GM23338 (cell line): ENCODE data around the gene CALCOCO1. TPM values are rescaled to one million over a fixed set of nuclear protein-coding genes. Genes with fewer than 3 reads are reported as not detected.

ENCODE experiments used
- ATAC-seq: fragments of 200-7000 bp; cut with Tn5 transposase; 3 replicates; pipeline ENCODE4 v1.9.1; 2020
- DNase-seq: peaks from one replicate; pipeline ENCODE4 v3.0.0-alpha.2; 2015; ENCODE audit warnings: low spot score
- H2AFZ ChIP-seq: fragments of 200-600 bp; sonication (generic); 2 replicates; pipeline ENCODE4 v1.8.0; 2016; ENCODE audit warnings: antibody characterized with exemption, mild to moderate bottlenecking, moderate library complexity
- H3F3A ChIP-seq: fragments of 200-600 bp; sonication (generic); replicated peaks from 2 replicates; pipeline ENCODE4 v1.8.0; 2017; ENCODE audit warnings: antibody characterized with exemption, mixed run types, low read depth
- H3K27ac ChIP-seq: fragments of 200-600 bp; sonication (generic); 2 replicates; pipeline ENCODE4 v1.6.1; 2016; ENCODE audit warnings: low read depth
- H3K27me3 ChIP-seq: fragments of 200-600 bp; sonication (generic); 2 replicates; pipeline ENCODE4 v1.8.0; 2016; ENCODE audit warnings: mild to moderate bottlenecking, mixed run types, moderate library complexity; ENCODE audit not compliant: insufficient read depth
- H3K36me3 ChIP-seq: fragments of 200-600 bp; sonication (generic); 2 replicates; pipeline ENCODE4 v1.8.0; 2016; ENCODE audit warnings: mild to moderate bottlenecking; ENCODE audit not compliant: insufficient read depth
- H3K4me1 ChIP-seq: fragments of 200-600 bp; sonication (generic); 2 replicates; pipeline ENCODE4 v1.8.0; 2016; ENCODE audit warnings: mild to moderate bottlenecking, moderate library complexity; ENCODE audit not compliant: insufficient read depth
- H3K4me2 ChIP-seq: fragments of 200-600 bp; sonication (generic); 2 replicates; pipeline ENCODE4 v1.7.1; 2017; ENCODE audit warnings: mixed run types
- H3K4me3 ChIP-seq: fragments of 200-600 bp; sonication (generic); 2 replicates; pipeline ENCODE4 v1.6.1; 2016; ENCODE audit warnings: mixed run types
- H3K79me2 ChIP-seq: fragments of 200-600 bp; sonication (generic); replicated peaks from 2 replicates; pipeline ENCODE4 v1.8.0; 2017; ENCODE audit warnings: mild to moderate bottlenecking; ENCODE audit not compliant: insufficient read depth
- H3K9me2 ChIP-seq: fragments of 200-600 bp; sonication (generic); 2 replicates; pipeline ENCODE4 v1.8.0; 2017; ENCODE audit not compliant: insufficient read depth
- H4K20me1 ChIP-seq: fragments of 200-600 bp; sonication (generic); replicated peaks from 2 replicates; pipeline ENCODE4 v1.8.0; 2017; ENCODE audit warnings: mild to moderate bottlenecking; ENCODE audit not compliant: insufficient read depth
- H3K27ac Mint-ChIP-seq: 2 replicates; pipeline ENCODE4 v1.8.0; 2020; ENCODE audit warnings: inconsistent platforms, mild to moderate bottlenecking, moderate library complexity, mixed read lengths
- H3K27me3 Mint-ChIP-seq: 3 replicates; pipeline ENCODE4 v1.8.0; 2022; ENCODE audit warnings: low read depth, mild to moderate bottlenecking, moderate library complexity, mixed read lengths, inconsistent platforms; ENCODE audit not compliant: insufficient read depth, poor library complexity
- H3K36me3 Mint-ChIP-seq: 3 replicates; pipeline ENCODE4 v1.8.0; 2021; ENCODE audit warnings: low read depth, mild to moderate bottlenecking, inconsistent platforms, moderate library complexity, mixed read lengths
- H3K4me1 Mint-ChIP-seq: 3 replicates; pipeline ENCODE4 v1.8.0; 2020; ENCODE audit warnings: mild to moderate bottlenecking, inconsistent platforms, mixed read lengths
- H3K4me3 Mint-ChIP-seq: 3 replicates; pipeline ENCODE4 v1.8.0; 2021; ENCODE audit warnings: moderate library complexity, mild to moderate bottlenecking, inconsistent platforms, mixed read lengths
- H3K9me3 Mint-ChIP-seq: 3 replicates; pipeline ENCODE4 v1.8.0; 2020; ENCODE audit warnings: moderate library complexity, mild to moderate bottlenecking, inconsistent platforms, mixed read lengths
- CTCF ChIP-seq, 2 experiments: fragments of 200-600 bp in 1 of 2; sonication (generic) in 1 of 2; conservative IDR thresholded peaks; 2 replicates each; pipeline versions ENCODE4 v1.5.1 to v1.6.1; 2016 to 2017; ENCODE audit warnings: antibody characterized with exemption in 2 of 2, low read depth in 2 of 2, mild to moderate bottlenecking in 2 of 2, moderate library complexity in 1 of 2
- ETS1 ChIP-seq: IDR thresholded peaks from 2 replicates; pipeline ENCODE4 v1.6.1; 2016; ENCODE audit warnings: antibody characterized with exemption
- EZH2 ChIP-seq: fragments of 200-600 bp; sonication (generic); IDR thresholded peaks from one replicate; pipeline ENCODE4 v1.8.0; 2017; ENCODE audit warnings: antibody characterized with exemption, mild to moderate bottlenecking, low read depth; ENCODE audit not compliant: unreplicated experiment
- EZH2phosphoT487 ChIP-seq: fragments of 200-600 bp; sonication (generic); IDR thresholded peaks from one replicate; pipeline ENCODE4 v1.8.1; 2018; ENCODE audit warnings: antibody characterized with exemption; ENCODE audit not compliant: unreplicated experiment
- JUNB ChIP-seq: IDR thresholded peaks from one replicate; pipeline ENCODE4 v1.6.1; 2016; ENCODE audit warnings: antibody characterized with exemption; ENCODE audit not compliant: unreplicated experiment
- NANOG ChIP-seq: IDR thresholded peaks from 2 replicates; pipeline ENCODE4 v1.6.1; 2016; ENCODE audit warnings: antibody characterized with exemption, borderline replicate concordance
- POLR2AphosphoS5 ChIP-seq: IDR thresholded peaks from 2 replicates; pipeline ENCODE4 v1.6.1; 2016; ENCODE audit warnings: antibody characterized with exemption, low read depth
- REST ChIP-seq: IDR thresholded peaks from one replicate; pipeline ENCODE4 v1.6.1; 2018; ENCODE audit warnings: antibody characterized with exemption; ENCODE audit not compliant: unreplicated experiment
- STAT1 ChIP-seq: IDR thresholded peaks from one replicate; pipeline ENCODE4 v1.6.1; 2016; ENCODE audit warnings: antibody characterized with exemption; ENCODE audit not compliant: unreplicated experiment
- ZNF331 ChIP-seq: fragments of 250-450 bp; sonication (Bioruptor Pico); IDR thresholded peaks from 2 replicates; pipeline ENCODE4 v1.5.0; 2020; ENCODE audit warnings: low read depth, mild to moderate bottlenecking, moderate library complexity
- polyA plus RNA-seq: library from polyadenylated mRNA; unstranded; fragments of >200 nt; fragmentation: Nextera tagmentation; extraction: Ambion mirVana; gene quantifications from 2 replicates; pipeline ENCODE4 v1.2.1, GENCODE V29; 2016
- total RNA-seq: library from RNA; depleted of rRNA; stranded (reverse); fragments of >200 nt; shearing (Covaris generic); gene quantifications from 2 replicates; pipeline ENCODE4 v1.2.3, GENCODE V29; 2014

Gene CALCOCO1
- total and polyA plus RNA-seq, 2 experiments from 2014 or later: 6.5 to 20.4 TPM

GRCh38 chr12:53712059-53712643 is 15.1 kb downstream of the CALCOCO1 start (continued):
- TF ChIP-seq REST: no peak
- no peak for TF ChIP-seq NANOG
- no peak for TF ChIP-seq EZH2phosphoT487
- TF ChIP-seq ZNF331 (CRISPR knock-in tag): no peak

- no peaks in the 10 kb centered on the region for H3K4me1 ChIP-seq
- Mint-ChIP-seq H3K27ac (no peak overlapping the region), H3K4me1 (peaks cover 3% of the 10 kb centered on the region; the same call in 2 of the 3 replicates), H3K4me3 (no peak overlapping the region), H3K36me3 (no peaks in the 10 kb centered on the region), H3K9me3 (no peaks in the 10 kb centered on the region), H3K27me3 (peaks cover 10% of the 10 kb centered on the region)
- H3K27me3 ChIP-seq: peaks cover 9% of the 10 kb centered on the region; the same call in 1 of the 2 replicates
- H3K4me3 ChIP-seq: no peak overlapping the region
- no peak overlapping the region for H3K4me2 ChIP-seq
- ATAC-seq (no peak), DNase-seq (no peak)
- no peak overlapping the region for H3K27ac ChIP-seq
- no peaks in the 10 kb centered on the region for H3K9me2 ChIP-seq
- H3F3A ChIP-seq: no peaks in the 10 kb centered on the region
- no peaks in the 10 kb centered on the region for H3K36me3 ChIP-seq
- H4K20me1 ChIP-seq: no peaks in the 10 kb centered on the region
- no peaks in the 10 kb centered on the region for H3K79me2 ChIP-seq
- H2AFZ ChIP-seq: no peak overlapping the region
- TF ChIP-seq JUNB: no peak
- no peak for TF ChIP-seq POLR2AphosphoS5
- TF ChIP-seq ZNF331 (CRISPR knock-in tag): no peak
- TF ChIP-seq NANOG: no peak
- TF ChIP-seq STAT1: no peak
- no peak for TF ChIP-seq EZH2
- TF ChIP-seq ETS1: no peak
- TF ChIP-seq EZH2phosphoT487: no peak
- TF ChIP-seq CTCF (conservative IDR thresholded peaks at IDR 0.05; ENCODE audit: low read depth in 2 of 2): no peak
- no peak for TF ChIP-seq REST
Observed at GRCh38 chr12:53710091-53710490, 17.2 kb downstream of the CALCOCO1 start.
